ENCODE data around the gene CFAP100. TPM values are rescaled to one million over a fixed set of nuclear protein-coding genes. Genes with fewer than 3 reads are reported as not detected.

CFAP100 gene
- total RNA-seq, 1 donor from 2014 or later, result not detected

DNA sequence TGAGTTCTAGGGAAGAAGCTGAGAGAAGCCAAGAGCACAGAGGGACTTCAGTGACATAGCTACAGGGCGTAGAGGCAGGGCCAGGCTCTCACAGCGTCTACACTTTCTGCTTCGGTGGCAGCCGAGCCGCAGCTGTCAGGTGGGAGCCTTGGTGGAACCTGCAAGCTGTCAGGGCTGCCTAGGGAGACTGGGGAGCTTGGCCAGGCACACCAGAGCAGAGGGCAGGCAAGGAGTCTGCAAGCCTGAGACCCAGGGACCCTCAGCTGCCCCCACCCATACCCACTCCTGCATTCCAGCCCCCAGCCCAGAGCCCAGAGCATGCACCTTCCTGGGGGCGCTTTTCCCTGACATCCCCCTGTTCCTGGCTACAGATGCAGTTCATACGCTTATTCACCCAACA is 24.1 kb upstream of the CFAP100 start:
- H3K9me3 ChIP-seq (replicated peaks), result no peaks in the 10 kb centered on the region
- no peak overlapping the region for H3K27ac ChIP-seq (replicated peaks)
- H3K4me1 ChIP-seq, result peaks cover 27% of the 10 kb centered on the region
- intact Hi-C loops (cut with micrococcal nuclease), result no loop called here
- no peaks in the 10 kb centered on the region for H3K27me3 ChIP-seq (ENCODE audit: low read depth)
- H3K4me3 ChIP-seq, result no peak overlapping the region
- TF ChIP-seq, protein P1, sequence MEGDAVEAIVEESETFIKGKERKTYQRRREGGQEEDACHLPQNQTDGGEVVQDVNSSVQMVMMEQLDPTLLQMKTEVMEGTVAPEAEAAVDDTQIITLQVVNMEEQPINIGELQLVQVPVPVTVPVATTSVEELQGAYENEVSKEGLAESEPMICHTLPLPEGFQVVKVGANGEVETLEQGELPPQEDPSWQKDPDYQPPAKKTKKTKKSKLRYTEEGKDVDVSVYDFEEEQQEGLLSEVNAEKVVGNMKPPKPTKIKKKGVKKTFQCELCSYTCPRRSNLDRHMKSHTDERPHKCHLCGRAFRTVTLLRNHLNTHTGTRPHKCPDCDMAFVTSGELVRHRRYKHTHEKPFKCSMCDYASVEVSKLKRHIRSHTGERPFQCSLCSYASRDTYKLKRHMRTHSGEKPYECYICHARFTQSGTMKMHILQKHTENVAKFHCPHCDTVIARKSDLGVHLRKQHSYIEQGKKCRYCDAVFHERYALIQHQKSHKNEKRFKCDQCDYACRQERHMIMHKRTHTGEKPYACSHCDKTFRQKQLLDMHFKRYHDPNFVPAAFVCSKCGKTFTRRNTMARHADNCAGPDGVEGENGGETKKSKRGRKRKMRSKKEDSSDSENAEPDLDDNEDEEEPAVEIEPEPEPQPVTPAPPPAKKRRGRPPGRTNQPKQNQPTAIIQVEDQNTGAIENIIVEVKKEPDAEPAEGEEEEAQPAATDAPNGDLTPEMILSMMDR (IDR thresholded peaks at IDR 0.05; ENCODE audit: borderline replicate concordance), result no peak
- H3K36me3 ChIP-seq, result no peaks in the 10 kb centered on the region
- no peak for DNase-seq

DNA sequence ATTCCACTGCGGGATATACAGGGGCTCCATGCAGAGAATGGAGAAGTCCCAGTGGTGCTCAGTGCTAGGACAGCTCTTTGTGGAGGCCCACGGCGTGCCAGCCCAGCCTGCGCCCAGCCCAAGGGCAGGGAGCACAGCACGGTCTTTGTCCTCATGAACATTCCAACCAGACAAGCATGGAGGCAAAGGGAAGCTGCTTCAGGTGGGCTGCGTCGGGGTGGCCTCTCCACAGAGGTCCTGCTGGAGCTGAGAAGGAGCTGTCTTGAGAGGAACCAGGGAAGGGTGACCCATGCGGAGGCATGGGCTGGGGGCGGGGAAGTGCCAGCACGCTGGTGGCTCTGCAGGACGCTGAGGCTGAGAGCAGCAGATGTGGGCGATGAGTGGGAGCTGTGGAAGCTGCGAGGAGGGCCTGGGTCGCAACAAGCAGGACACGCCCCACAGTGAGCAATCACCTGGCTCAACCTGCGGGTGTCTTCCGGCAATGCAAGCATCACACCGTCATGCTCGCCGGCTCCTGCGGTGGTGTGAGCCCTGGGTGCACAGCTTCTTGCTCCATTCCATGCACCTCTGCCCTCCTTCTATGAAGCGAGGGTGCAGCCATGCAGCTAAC is 23.5 kb upstream of the CFAP100 start:
- peaks cover 27% of the 10 kb centered on the region for H3K4me1 ChIP-seq
- H3K9me3 ChIP-seq (replicated peaks), result no peaks in the 10 kb centered on the region
- TF ChIP-seq, protein P1 (IDR thresholded peaks at IDR 0.05; ENCODE audit: borderline replicate concordance), result no peak
- H3K36me3 ChIP-seq, result no peaks in the 10 kb centered on the region
- intact Hi-C loops (cut with micrococcal nuclease), result no loop called here
- H3K4me3 ChIP-seq, result no peak overlapping the region
- H3K27me3 ChIP-seq (ENCODE audit: low read depth), result no peaks in the 10 kb centered on the region
- no peak for DNase-seq
- no peak overlapping the region for H3K27ac ChIP-seq (replicated peaks)

DNA sequence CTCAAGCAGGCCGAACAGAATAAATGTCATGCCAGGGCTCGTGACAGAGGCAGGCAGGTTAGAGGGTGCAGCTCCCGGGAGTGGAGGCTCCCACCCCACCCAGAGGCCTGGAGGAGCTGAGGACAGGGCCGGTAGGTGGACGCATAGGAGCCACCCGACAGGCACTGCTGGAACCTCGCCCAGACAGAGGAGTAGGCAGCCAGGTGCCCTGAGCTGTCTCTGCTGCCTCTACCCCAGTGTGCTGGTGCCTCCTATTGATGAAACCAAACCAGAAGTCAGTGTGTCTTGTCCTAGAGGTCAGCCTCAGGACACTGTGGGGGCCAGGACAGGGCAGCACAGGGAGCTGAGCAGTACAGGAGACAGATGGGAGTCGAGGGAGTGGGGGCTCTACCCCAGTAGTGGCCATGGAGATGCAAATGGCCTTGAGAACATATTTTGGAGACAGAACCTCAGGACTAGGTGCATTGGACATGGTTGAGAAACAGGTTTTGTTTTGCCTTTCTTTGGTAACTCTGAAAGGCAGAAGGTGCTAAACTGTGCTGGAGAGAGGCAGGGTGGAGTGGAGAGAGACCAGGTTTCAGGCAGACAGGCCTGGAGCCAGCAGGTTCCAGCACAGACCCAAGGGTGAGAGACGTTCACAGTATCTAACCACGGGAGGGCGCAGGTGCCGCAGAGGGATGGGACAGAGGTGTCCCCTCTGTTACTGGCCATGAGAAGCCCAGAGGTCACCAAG is 22.1 kb upstream of the CFAP100 start:
- no peak for DNase-seq
- peaks cover 27% of the 10 kb centered on the region for H3K4me1 ChIP-seq
- H3K36me3 ChIP-seq, result no peaks in the 10 kb centered on the region
- H3K27me3 ChIP-seq (ENCODE audit: low read depth), result no peaks in the 10 kb centered on the region
- intact Hi-C loops (cut with micrococcal nuclease), result no loop called here
- TF ChIP-seq, protein P1 (IDR thresholded peaks at IDR 0.05; ENCODE audit: borderline replicate concordance), result no peak
- H3K9me3 ChIP-seq (replicated peaks), result no peaks in the 10 kb centered on the region
- no peak overlapping the region for H3K27ac ChIP-seq (replicated peaks)
- H3K4me3 ChIP-seq, result no peak overlapping the region

DNA sequence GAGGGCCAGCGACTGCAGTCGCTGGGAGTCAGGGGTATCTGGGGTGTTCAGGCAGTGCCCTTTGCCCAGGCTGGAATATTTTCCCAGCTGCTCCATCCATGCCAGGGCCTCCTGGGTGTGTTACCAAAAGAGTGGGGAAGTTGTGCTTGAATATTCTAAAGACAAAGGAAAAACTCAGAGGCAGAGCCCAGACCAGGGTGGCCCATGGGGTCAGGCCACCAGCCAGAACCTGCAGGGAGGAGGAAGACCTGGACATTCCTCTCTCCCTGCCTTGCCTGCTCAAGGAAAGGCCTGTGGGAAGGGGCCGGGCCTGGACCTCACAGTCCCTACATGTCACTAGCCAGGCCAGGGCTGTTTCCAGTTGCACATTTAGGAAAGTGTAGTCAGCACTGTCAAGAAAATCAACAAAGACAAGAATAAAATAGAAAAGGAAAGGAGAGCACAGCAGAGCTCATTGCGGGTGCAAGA is 21.5 kb upstream of the CFAP100 start:
- Histone ChIP-seq H3K4me1 (peaks cover 27% of the 10 kb centered on the region), H3K27me3 (ENCODE audit: low read depth) (no peaks in the 10 kb centered on the region), H3K9me3 (replicated peaks) (no peaks in the 10 kb centered on the region), H3K27ac (replicated peaks) (no peak overlapping the region), H3K36me3 (no peaks in the 10 kb centered on the region), H3K4me3 (no peak overlapping the region)
- intact Hi-C loops (cut with micrococcal nuclease), result no loop called here
- DNase-seq, result no peak
- TF ChIP-seq, protein P1 (IDR thresholded peaks at IDR 0.05; ENCODE audit: borderline replicate concordance), result no peak

DNA sequence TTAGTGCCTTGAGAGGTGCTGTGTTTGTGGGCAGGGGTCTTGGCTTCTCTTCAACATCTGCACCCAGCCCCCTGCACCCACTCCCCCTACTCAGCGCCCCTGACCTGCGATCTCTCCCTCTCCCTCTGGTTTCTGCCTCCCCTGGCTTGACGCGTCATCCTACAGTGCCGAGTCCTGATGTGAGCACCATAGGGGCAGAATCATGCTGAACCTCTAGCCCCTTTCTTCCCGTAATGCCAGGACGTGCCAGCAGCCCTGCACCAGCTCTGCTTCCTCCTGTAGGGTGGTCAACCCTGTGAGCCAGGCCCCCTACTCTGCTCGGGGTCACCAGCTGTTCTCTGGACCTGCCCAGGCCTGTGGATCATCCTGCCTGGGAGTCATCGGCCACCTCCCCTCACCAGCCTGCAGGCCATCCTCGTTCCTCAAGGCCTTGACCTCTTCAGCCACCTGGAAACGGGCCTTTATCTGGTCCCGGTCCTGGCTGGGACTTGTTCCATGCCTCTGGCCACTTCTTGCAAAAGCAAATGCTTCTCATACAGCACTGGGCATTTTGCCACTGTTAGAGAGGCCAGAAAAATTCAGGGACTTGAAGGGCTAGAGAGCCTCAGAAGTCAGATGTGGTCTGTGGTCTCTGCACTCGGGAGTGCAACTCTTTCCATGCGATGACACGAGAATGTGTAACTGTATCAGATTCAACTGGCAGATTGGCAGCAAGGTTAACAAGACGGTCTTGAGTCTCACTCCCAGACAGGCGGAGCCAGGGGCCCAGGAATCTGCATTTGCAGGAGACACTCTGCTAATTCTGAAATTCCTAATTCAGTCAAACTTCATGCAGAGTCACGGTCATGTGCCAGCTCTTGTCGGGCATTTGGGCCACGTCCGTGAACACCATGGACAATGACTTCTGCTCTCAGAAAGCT is 20.8 kb upstream of the CFAP100 start:
- peaks cover 27% of the 10 kb centered on the region for H3K4me1 ChIP-seq
- H3K4me3 ChIP-seq, result no peak overlapping the region
- no peak for DNase-seq
- no peaks in the 10 kb centered on the region for H3K36me3 ChIP-seq
- TF ChIP-seq, protein P1 (IDR thresholded peaks at IDR 0.05; ENCODE audit: borderline replicate concordance), result no peak
- intact Hi-C loops (cut with micrococcal nuclease), result no loop called here
- no peaks in the 10 kb centered on the region for H3K9me3 ChIP-seq (replicated peaks)
- peak overlapping the region; percentile 35 for H3K27ac ChIP-seq (replicated peaks)
- no peaks in the 10 kb centered on the region for H3K27me3 ChIP-seq (ENCODE audit: low read depth)

Measured in left ventricle myocardium inferior (tissue), 1 donor.